Hepatocyte (in vitro differentiated cells): ENCODE measurements around the gene MEDAG. TPM values are rescaled to one million over a fixed set of nuclear protein-coding genes. Genes with fewer than 3 reads are reported as not detected.
A peak's percentile ranks its signal among the peaks of the same experiment; 100 is the strongest.

Source experiments
- DNase-seq: peaks from one replicate; pipeline ENCODE4 v3.0.0-alpha.2; 2016; ENCODE audit warnings: low spot score
- H2AFZ ChIP-seq: fragments of 200-600 bp; sonication (generic); 2 replicates; pipeline ENCODE4 v1.6.0; 2016; ENCODE audit warnings: antibody characterized with exemption, mild to moderate bottlenecking
- H3K27ac ChIP-seq: fragments of 200-600 bp; sonication (generic); 2 replicates; pipeline ENCODE4 v1.5.1; 2016; ENCODE audit warnings: mild to moderate bottlenecking
- H3K27me3 ChIP-seq: fragments of 200-600 bp; sonication (generic); 2 replicates; pipeline ENCODE4 v1.6.1; 2016
- H3K36me3 ChIP-seq: fragments of 200-600 bp; sonication (generic); replicated peaks from 2 replicates; pipeline ENCODE4 v1.5.1; 2016; ENCODE audit warnings: low read depth; ENCODE audit not compliant: insufficient read depth
- H3K4me1 ChIP-seq: fragments of 200-600 bp; sonication (generic); 2 replicates; pipeline ENCODE4 v1.5.1; 2016; ENCODE audit warnings: mild to moderate bottlenecking, moderate library complexity; ENCODE audit not compliant: insufficient read depth
- H3K4me2 ChIP-seq: fragments of 200-600 bp; sonication (generic); 2 replicates; pipeline ENCODE4 v1.6.0; 2016
- H3K4me3 ChIP-seq: fragments of 200-600 bp; sonication (generic); 2 replicates; pipeline ENCODE4 v1.5.1; 2016; ENCODE audit warnings: mild to moderate bottlenecking
- H3K79me2 ChIP-seq: fragments of 200-600 bp; sonication (generic); 2 replicates; pipeline ENCODE4 v1.6.0; 2017; ENCODE audit warnings: mild to moderate bottlenecking
- H3K9me2 ChIP-seq: fragments of 200-600 bp; sonication (generic); replicated peaks from 2 replicates; pipeline ENCODE4 v1.6.0; 2017; ENCODE audit warnings: mild to moderate bottlenecking; ENCODE audit not compliant: insufficient read depth
- H3K9me3 ChIP-seq: fragments of 200-600 bp; sonication (generic); 2 replicates; pipeline ENCODE4 v1.5.1; 2016; ENCODE audit warnings: low read depth, mild to moderate bottlenecking
- H4K20me1 ChIP-seq: fragments of 200-600 bp; sonication (generic); 2 replicates; pipeline ENCODE4 v1.6.0; 2016; ENCODE audit warnings: mild to moderate bottlenecking; ENCODE audit not compliant: insufficient read depth, poor library complexity, severe bottlenecking
- EZH2 ChIP-seq: fragments of 200-600 bp; sonication (generic); IDR thresholded peaks from 2 replicates; pipeline ENCODE4 v1.6.1; 2016; ENCODE audit warnings: antibody characterized with exemption, mild to moderate bottlenecking, borderline replicate concordance
- EZH2phosphoT487 ChIP-seq: fragments of 200-600 bp; sonication (generic); IDR thresholded peaks from one replicate; pipeline ENCODE4 v1.6.1; 2018; ENCODE audit warnings: antibody characterized with exemption, mild to moderate bottlenecking, low read depth, moderate library complexity; ENCODE audit not compliant: unreplicated experiment, severe bottlenecking
- WGBS: methylation state at CpG from one replicate; pipeline ENCODE4 v1.1.6; 2016; ENCODE audit warnings: low lambda C conversion rate; ENCODE audit errors: missing lambda C conversion rate; 5-methylcytosine and 5-hydroxymethylcytosine counted together
- polyA plus RNA-seq: library from polyadenylated mRNA; unstranded; fragments of >200 nt; fragmentation: Nextera tagmentation; extraction: Ambion mirVana; gene quantifications from 2 replicates; pipeline ENCODE4 v1.2.1, GENCODE V29; 2016
- total RNA-seq: library from RNA; depleted of rRNA; stranded (reverse); fragments of >200 nt; gene quantifications from 2 replicates; pipeline ENCODE4 v1.2.3, GENCODE V29; 2014
- TF ChIP-seq, protein P1 (sequence below): fragments of 200-600 bp; sonication (generic); IDR thresholded peaks from 2 replicates; pipeline ENCODE4 v1.5.1; 2016; ENCODE audit warnings: antibody characterized with exemption, mild to moderate bottlenecking; ENCODE audit not compliant: poor library complexity

The MEDAG gene
- total and polyA plus RNA-seq, 2 experiments from 2014 or later = 0.03 to 0.28 TPM

DNA sequence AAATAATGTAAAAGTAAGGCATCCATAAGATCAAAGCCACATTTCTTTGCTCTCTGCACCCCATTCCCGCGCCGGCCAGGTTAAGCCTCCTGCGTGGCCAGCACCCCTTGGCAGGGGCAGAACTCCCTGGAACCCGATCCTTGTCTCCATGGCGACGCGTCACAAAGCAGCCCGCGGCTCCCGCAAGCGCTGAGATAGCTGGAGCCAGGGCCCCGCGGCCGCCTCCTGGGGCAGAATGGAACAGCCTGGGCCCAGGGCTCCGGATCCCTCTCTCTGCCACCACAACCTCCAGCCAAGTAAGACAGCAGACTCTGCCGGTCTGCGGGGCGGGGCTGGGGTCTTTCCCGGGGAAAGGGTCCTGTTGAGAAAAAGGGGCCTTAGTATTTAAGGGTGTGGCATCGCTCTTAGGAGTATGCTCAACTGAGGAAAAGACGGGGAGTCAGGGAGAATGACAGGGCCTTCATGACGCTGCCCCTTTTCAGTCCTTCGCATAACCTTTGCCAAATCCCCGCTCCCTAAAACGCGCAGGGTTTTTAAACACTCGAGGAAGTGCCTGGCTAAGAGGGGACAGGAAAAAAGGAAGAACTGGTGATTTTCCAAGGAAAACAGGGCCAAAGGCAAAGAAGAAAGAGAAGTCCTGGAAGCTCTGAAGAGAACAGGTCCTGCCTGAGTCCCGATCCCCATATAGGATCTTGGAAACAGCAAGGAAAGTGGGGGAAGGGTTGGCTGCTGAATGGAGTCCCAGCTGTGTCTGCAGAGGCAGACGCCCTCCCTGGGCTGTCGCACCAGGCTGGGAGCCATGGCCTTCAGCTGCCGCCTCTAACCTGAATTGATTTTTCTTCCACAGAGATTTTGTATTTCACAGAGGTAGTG, 26.6 kb downstream of the MEDAG start, which contains the start of gene TEX26:
TSS of gene TEX26 (plus strand) at position 176 of the 873 bp plus-strand sequence. CDS start at position 236, 60 bp downstream.
- Histone ChIP-seq H3K36me3 (no peaks in the 10 kb centered on the region), H3K27me3 (no peaks in the 10 kb centered on the region), H3K9me2 (no peaks in the 10 kb centered on the region), H3K4me3 (no peak within 1 kb of the TSS), H3K27ac (no peak within 1 kb of the TSS), H3K9me3 (no peaks in the 10 kb centered on the region), H3K4me2 (peak within 1 kb of the TSS; percentile 72), H3K4me1 (no peaks in the 10 kb centered on the region), H3K79me2 (no peaks in the 10 kb centered on the region), H2AFZ (peak within 1 kb of the TSS; percentile 45), H4K20me1 (no peaks in the 10 kb centered on the region)
- peak; percentile 62 for DNase-seq
- whole genome bisulfite sequencing = 32% methylated on average over 32 of the region's 32 CpGs
- no peak for TF ChIP-seq EZH2
- no peak for TF ChIP-seq EZH2phosphoT487
- TF ChIP-seq, protein P1, sequence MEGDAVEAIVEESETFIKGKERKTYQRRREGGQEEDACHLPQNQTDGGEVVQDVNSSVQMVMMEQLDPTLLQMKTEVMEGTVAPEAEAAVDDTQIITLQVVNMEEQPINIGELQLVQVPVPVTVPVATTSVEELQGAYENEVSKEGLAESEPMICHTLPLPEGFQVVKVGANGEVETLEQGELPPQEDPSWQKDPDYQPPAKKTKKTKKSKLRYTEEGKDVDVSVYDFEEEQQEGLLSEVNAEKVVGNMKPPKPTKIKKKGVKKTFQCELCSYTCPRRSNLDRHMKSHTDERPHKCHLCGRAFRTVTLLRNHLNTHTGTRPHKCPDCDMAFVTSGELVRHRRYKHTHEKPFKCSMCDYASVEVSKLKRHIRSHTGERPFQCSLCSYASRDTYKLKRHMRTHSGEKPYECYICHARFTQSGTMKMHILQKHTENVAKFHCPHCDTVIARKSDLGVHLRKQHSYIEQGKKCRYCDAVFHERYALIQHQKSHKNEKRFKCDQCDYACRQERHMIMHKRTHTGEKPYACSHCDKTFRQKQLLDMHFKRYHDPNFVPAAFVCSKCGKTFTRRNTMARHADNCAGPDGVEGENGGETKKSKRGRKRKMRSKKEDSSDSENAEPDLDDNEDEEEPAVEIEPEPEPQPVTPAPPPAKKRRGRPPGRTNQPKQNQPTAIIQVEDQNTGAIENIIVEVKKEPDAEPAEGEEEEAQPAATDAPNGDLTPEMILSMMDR = no peak

DNA sequence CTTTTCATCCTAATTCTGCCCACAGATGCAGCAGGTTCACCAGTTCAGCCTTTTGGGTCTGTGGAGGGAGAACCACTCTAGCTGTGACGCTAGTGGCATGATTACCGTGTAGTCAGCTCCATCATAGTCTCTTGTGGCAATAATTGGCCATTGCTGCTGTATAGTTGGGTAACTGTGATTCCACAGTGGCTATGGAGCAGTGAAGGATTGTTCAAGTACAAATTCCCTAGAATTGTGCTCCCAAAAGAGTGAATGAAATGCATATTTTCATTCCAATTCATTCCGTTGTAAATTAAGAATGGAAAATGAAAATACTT, 27.2 kb downstream of the MEDAG start:
- H3K4me2 ChIP-seq = no peak overlapping the region
- H3K27ac ChIP-seq = no peak overlapping the region
- no peaks in the 10 kb centered on the region for H3K27me3 ChIP-seq
- TF ChIP-seq, protein P1 = no peak
- TF ChIP-seq EZH2 (no peak), EZH2phosphoT487 (no peak)
- H3K9me2 ChIP-seq = no peaks in the 10 kb centered on the region
- H3K79me2 ChIP-seq = no peaks in the 10 kb centered on the region
- H3K4me1 ChIP-seq = no peaks in the 10 kb centered on the region
- H3K36me3 ChIP-seq = no peaks in the 10 kb centered on the region
- no peak for DNase-seq
- no peaks in the 10 kb centered on the region for H3K9me3 ChIP-seq
- 91% methylated on average over 3 of the region's 3 CpGs for WGBS
- H3K4me3 ChIP-seq = no peak overlapping the region
- H4K20me1 ChIP-seq = no peaks in the 10 kb centered on the region
- no peak overlapping the region for H2AFZ ChIP-seq

DNA sequence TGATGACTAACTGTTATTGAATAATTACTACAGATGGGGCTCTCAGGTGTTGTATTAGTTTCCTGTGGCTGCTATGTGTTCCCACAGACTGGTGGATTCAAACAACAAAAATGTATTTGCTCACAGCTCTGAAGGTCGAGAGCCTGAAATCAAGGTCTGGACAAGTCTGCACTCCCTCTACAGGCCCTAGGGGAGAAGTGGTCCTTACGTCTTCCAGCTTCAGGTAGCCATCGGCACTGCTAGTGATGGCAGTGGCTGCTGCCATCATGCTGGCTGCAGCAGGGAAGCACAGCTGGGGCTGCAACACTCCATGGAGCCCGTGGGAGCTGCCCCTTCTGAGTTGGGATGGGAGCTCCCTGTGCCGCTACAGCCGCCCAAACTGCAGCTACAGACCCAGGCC, 28.3 kb downstream of the MEDAG start:
- Histone ChIP-seq H3K4me3 (no peak overlapping the region), H3K4me1 (no peaks in the 10 kb centered on the region), H3K9me2 (no peaks in the 10 kb centered on the region), H3K79me2 (no peaks in the 10 kb centered on the region), H2AFZ (no peak overlapping the region), H3K9me3 (no peaks in the 10 kb centered on the region), H4K20me1 (no peaks in the 10 kb centered on the region), H3K4me2 (no peak overlapping the region), H3K27me3 (no peaks in the 10 kb centered on the region), H3K36me3 (no peaks in the 10 kb centered on the region), H3K27ac (no peak overlapping the region)
- WGBS = 60% methylated on average over 6 of the region's 6 CpGs
- no peak for DNase-seq
- TF ChIP-seq EZH2 (no peak), EZH2phosphoT487 (no peak)
- TF ChIP-seq, protein P1 = no peak
